Activated T-helper 17 cell treated with anti-CD3 and anti-CD28 coated beads, Interleukin-2, amount 50 U/mL, for 72 hours (primary cell): ENCODE results near the gene CHRNA7. TPM values are rescaled to one million over a fixed set of nuclear protein-coding genes. Genes with fewer than 3 reads are reported as not detected.

Source experiments
- ATAC-seq: fragments of 150-1000 bp; cut with Tn5 transposase; replicated peaks from 2 replicates; pipeline ENCODE4 v1.10.0; 2021; ENCODE audit warnings: mild to moderate bottlenecking, moderate library complexity
- H3K27ac Mint-ChIP-seq: one replicate; pipeline ENCODE4 v1.8.0; 2022; ENCODE audit warnings: mixed read lengths
- H3K27me3 Mint-ChIP-seq: one replicate; pipeline ENCODE4 v1.8.0; 2022; ENCODE audit warnings: mixed read lengths
- H3K36me3 Mint-ChIP-seq: one replicate; pipeline ENCODE4 v1.8.0; 2022; ENCODE audit warnings: low read depth, mild to moderate bottlenecking, mixed read lengths
- H3K4me1 Mint-ChIP-seq: one replicate; pipeline ENCODE4 v1.8.0; 2022; ENCODE audit warnings: mixed read lengths
- H3K4me3 Mint-ChIP-seq: one replicate; pipeline ENCODE4 v1.8.0; 2022; ENCODE audit warnings: mild to moderate bottlenecking, mixed read lengths
- H3K9me3 Mint-ChIP-seq: one replicate; pipeline ENCODE4 v1.8.0; 2022; ENCODE audit warnings: mixed read lengths
- total RNA-seq, 2 donors: library from RNA; stranded (reverse); gene quantifications; one replicate each; pipeline ENCODE4 v1.2.3, GENCODE V29; 2022

CHRNA7 gene
- total RNA-seq, 2 donors from 2014 or later = not detected

- Mint-ChIP-seq H3K4me1 (no peaks in the 10 kb centered on the region), H3K27ac (no peak overlapping the region), H3K36me3 (no peaks in the 10 kb centered on the region), H3K4me3 (no peak overlapping the region), H3K27me3 (peaks cover 45% of the 10 kb centered on the region), H3K9me3 (no peaks in the 10 kb centered on the region)
- peak; percentile 59 for ATAC-seq
Measured at GRCh38 chr15:32099956-32100684, 69.8 kb downstream of the CHRNA7 start.

- Mint-ChIP-seq H3K27me3 (peaks cover 43% of the 10 kb centered on the region), H3K27ac (no peak overlapping the region), H3K36me3 (no peaks in the 10 kb centered on the region), H3K4me1 (no peaks in the 10 kb centered on the region), H3K9me3 (no peaks in the 10 kb centered on the region), H3K4me3 (no peak overlapping the region)
- no peak for ATAC-seq
Measured at GRCh38 chr15:32104061-32104995, 74.0 kb downstream of the CHRNA7 start.

GRCh38 chr15:32105258-32106241 lies 75.2 kb downstream of the CHRNA7 start:
- Mint-ChIP-seq H3K36me3 (no peaks in the 10 kb centered on the region), H3K4me3 (no peak overlapping the region), H3K9me3 (no peaks in the 10 kb centered on the region), H3K27ac (no peak overlapping the region), H3K4me1 (no peaks in the 10 kb centered on the region), H3K27me3 (peaks cover 43% of the 10 kb centered on the region)
- ATAC-seq = no peak

GRCh38 chr15:32106401-32107381 lies 76.4 kb downstream of the CHRNA7 start:
- Mint-ChIP-seq H3K4me3 (no peak overlapping the region), H3K36me3 (no peaks in the 10 kb centered on the region), H3K27me3 (peaks cover 39% of the 10 kb centered on the region), H3K4me1 (no peaks in the 10 kb centered on the region), H3K27ac (no peak overlapping the region), H3K9me3 (no peaks in the 10 kb centered on the region)
- ATAC-seq = no peak

- no peaks in the 10 kb centered on the region for H3K9me3 Mint-ChIP-seq
- no peak for ATAC-seq
- H3K4me1 Mint-ChIP-seq = no peaks in the 10 kb centered on the region
- no peak overlapping the region for H3K4me3 Mint-ChIP-seq
- peaks cover 39% of the 10 kb centered on the region for H3K27me3 Mint-ChIP-seq
- H3K27ac Mint-ChIP-seq = no peak overlapping the region
- H3K36me3 Mint-ChIP-seq = no peaks in the 10 kb centered on the region
Measured at GRCh38 chr15:32107477-32108080, 77.3 kb downstream of the CHRNA7 start.

- Mint-ChIP-seq H3K9me3 (no peaks in the 10 kb centered on the region), H3K4me1 (no peaks in the 10 kb centered on the region), H3K27ac (no peak overlapping the region), H3K36me3 (no peaks in the 10 kb centered on the region), H3K4me3 (no peak overlapping the region), H3K27me3 (peaks cover 32% of the 10 kb centered on the region)
- no peak for ATAC-seq
Measured at GRCh38 chr15:32108661-32109060, 78.3 kb downstream of the CHRNA7 start.

- no peaks in the 10 kb centered on the region for H3K4me1 Mint-ChIP-seq
- H3K9me3 Mint-ChIP-seq = no peaks in the 10 kb centered on the region
- no peak overlapping the region for H3K27ac Mint-ChIP-seq
- no peaks in the 10 kb centered on the region for H3K36me3 Mint-ChIP-seq
- H3K4me3 Mint-ChIP-seq = no peak overlapping the region
- peaks cover 17% of the 10 kb centered on the region for H3K27me3 Mint-ChIP-seq
- no peak for ATAC-seq
Measured at GRCh38 chr15:32112101-32112500, 81.8 kb downstream of the CHRNA7 start.

- H3K9me3 Mint-ChIP-seq = no peaks in the 10 kb centered on the region
- H3K27me3 Mint-ChIP-seq = peaks cover 20% of the 10 kb centered on the region
- H3K36me3 Mint-ChIP-seq = no peaks in the 10 kb centered on the region
- H3K27ac Mint-ChIP-seq = no peak overlapping the region
- no peak for ATAC-seq
- no peak overlapping the region for H3K4me3 Mint-ChIP-seq
- no peaks in the 10 kb centered on the region for H3K4me1 Mint-ChIP-seq
Measured at GRCh38 chr15:32113224-32113623, 82.9 kb downstream of the CHRNA7 start.

- Mint-ChIP-seq H3K27ac (no peak overlapping the region), H3K4me3 (no peak overlapping the region), H3K4me1 (no peaks in the 10 kb centered on the region), H3K36me3 (no peaks in the 10 kb centered on the region), H3K9me3 (no peaks in the 10 kb centered on the region), H3K27me3 (peaks cover 11% of the 10 kb centered on the region)
- no peak for ATAC-seq
Measured at GRCh38 chr15:32117122-32117521, 86.8 kb downstream of the CHRNA7 start.

GRCh38 chr15:32119286-32119685 lies 89.0 kb downstream of the CHRNA7 start:
- Mint-ChIP-seq H3K4me3 (no peak overlapping the region), H3K27me3 (peaks cover 20% of the 10 kb centered on the region), H3K4me1 (no peaks in the 10 kb centered on the region), H3K27ac (no peak overlapping the region), H3K9me3 (no peaks in the 10 kb centered on the region), H3K36me3 (no peaks in the 10 kb centered on the region)
- ATAC-seq = no peak

- Mint-ChIP-seq H3K36me3 (no peaks in the 10 kb centered on the region), H3K4me1 (no peaks in the 10 kb centered on the region), H3K27me3 (peaks cover 21% of the 10 kb centered on the region), H3K4me3 (no peak overlapping the region), H3K27ac (no peak overlapping the region), H3K9me3 (no peaks in the 10 kb centered on the region)
- ATAC-seq = no peak
Measured at GRCh38 chr15:32119694-32120330, 89.5 kb downstream of the CHRNA7 start.

GRCh38 chr15:32120577-32121383 lies 90.5 kb downstream of the CHRNA7 start:
- no peak overlapping the region for H3K4me3 Mint-ChIP-seq
- H3K4me1 Mint-ChIP-seq = no peaks in the 10 kb centered on the region
- H3K27me3 Mint-ChIP-seq = peaks cover 21% of the 10 kb centered on the region
- no peaks in the 10 kb centered on the region for H3K9me3 Mint-ChIP-seq
- ATAC-seq = no peak
- H3K36me3 Mint-ChIP-seq = no peaks in the 10 kb centered on the region
- no peak overlapping the region for H3K27ac Mint-ChIP-seq
